Astrocyte (in vitro differentiated cells and primary cell): Measurements from ENCODE around the gene SPOCK2.

Source experiments
- CTCF ChIP-seq: IDR thresholded peaks from 2 replicates; pipeline ENCODE4 v1.5.1; 2011; ENCODE audit warnings: low read depth, mild to moderate bottlenecking, inconsistent platforms, low read length, moderate library complexity; ENCODE audit not compliant: insufficient read depth
- EZH2 ChIP-seq: IDR thresholded peaks from 2 replicates; pipeline ENCODE4 v1.6.1; 2012; ENCODE audit warnings: mild to moderate bottlenecking, low read length, inconsistent platforms; ENCODE audit not compliant: insufficient read depth

- no peak for TF ChIP-seq CTCF
- no peak for TF ChIP-seq EZH2
These were observed 58.9 kb downstream of the SPOCK2 start for GRCh38 chr10:72029414-72029813.
